MV-4-11 (cell line): ENCODE data around the gene CFAP141.
"Not testable (repeated sequence)": the region's sequence is repeated elsewhere in the genome, so short reads cannot be mapped to it uniquely, and the experiment has no call there.

Experiments
- DNase-seq: peaks from one replicate; lab custom pipeline; 2025; lab: John Stamatoyannopoulos, UW

The CFAP141 gene

DNA sequence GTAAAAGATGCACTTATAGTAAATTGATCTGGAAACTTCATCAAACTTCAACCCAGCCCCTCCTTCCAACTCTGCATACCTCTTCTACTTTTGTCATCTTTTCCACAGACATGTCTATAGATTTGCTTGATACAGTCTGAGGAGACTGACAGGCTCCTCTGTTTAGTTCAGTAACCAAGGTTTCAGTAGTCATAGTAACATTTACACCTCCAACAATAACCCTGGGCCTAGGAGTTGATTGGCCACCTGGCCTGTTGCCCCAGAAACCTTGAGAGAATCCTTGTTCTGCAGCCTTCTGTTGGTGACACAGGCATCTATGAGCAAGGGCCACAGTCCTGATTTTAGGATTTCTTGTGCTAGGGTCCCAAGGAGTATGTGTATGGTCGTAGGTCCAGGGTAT, at the start of gene CFAP141:
TSS of gene CFAP141 (minus strand) at position 138 of the 400 bp plus-strand sequence. CDS start at position 112, 26 bp downstream.
- no peak for DNase-seq

DNA sequence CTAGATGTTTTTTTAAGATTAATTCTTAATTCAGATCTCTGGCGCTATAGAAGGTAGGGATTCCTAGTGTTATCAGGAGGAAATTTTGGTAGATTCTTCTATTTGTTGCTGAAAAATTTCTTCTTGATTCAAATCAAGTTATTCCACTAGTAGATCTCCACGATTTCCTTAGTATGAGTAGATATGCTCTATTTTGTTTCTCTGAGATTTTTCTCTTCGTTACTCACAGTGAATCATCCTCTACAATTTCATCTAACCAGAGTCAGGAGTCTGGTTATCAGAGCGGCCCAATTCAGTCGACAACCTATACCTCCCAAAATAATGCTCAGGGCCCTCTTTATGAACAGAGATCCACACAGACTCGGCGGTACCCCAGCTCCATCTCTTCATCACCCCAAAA, 47.5 kb upstream of the CFAP141 start:
- no peak for DNase-seq

DNA sequence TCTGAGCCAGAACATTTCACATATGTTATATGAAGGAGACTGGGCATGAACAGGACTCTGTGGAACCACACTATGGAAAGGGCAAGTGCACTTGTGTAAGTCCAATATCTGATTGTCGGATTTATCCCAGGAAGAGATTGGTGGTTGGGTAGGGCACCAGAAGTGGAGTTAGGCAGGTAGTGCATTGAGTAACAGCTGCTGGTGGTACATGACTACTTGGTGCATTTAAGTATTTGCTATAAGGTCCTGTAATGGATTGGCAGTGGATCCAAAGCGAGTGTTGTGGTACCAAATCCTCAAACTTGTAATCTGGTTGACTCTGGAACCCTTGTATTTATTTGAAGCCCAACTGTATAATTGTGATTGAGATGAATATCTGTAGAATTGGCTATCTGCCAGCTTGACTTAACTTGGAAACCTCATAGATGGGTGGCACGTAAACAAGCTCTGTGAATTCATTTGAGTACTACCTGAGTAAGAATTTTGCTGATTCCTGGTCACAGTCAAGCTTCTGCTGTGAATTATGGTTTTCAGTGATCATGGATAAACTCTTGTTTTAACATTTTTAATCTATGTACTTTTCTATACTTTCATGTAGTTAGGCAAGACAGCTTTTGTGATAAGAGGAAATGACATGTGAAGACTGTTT, 35.7 kb upstream of the CFAP141 start:
- DNase-seq, result no peak

GRCh38 chr1:154240294-154240833, 34.2 kb upstream of the CFAP141 start:
- DNase-seq, result no peak

DNA sequence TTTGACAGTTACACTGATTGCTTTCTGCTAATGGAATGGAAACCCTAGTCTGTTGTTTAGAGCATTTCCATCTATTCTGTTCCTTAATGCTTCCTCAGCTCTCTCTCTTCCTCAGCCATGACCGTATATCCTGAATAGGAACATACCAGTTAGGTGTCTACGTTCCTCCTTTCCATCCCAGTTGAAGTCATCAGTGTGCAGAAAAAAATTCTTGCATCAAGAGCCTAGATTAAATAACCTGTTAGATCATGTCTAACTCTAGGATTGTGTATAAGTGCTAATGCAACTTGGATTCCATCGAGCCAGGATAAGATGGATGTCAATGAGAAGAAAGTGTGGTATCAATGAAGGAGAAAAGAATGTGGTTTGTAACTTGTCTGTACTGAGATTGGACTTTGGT, 33.4 kb upstream of the CFAP141 start:
- no peak for DNase-seq

- no peak for DNase-seq
These were observed 31.9 kb upstream of the CFAP141 start for GRCh38 chr1:154237880-154238506.

- DNase-seq, result no peak
These were observed 31.3 kb upstream of the CFAP141 start for GRCh38 chr1:154237435-154237834.

GRCh38 chr1:154236855-154237254, 30.7 kb upstream of the CFAP141 start:
- DNase-seq, result no peak

DNA sequence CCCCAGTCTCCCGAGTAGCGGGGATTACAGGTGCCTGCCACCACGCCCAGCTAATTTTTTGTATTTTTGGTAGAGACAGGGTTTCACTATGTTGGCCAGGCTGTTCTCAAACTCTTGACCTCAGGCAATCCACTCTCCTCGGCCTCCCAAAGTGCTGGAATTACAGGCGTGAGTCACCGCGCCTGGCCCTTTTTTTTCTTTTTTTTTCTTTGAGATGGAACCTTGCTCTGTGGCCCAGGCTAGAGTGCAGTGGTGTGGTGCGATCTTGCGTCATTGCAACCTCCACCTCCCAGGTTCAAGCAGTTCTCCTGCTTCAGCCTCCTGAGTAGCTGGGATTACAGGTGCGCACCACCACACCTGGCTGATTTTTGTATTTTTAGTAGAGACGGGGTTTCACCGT, 27.0 kb upstream of the CFAP141 start:
- not testable (repeated sequence) for DNase-seq

- not testable (repeated sequence) for DNase-seq
These were observed 25.0 kb upstream of the CFAP141 start for GRCh38 chr1:154231112-154231511.

DNA sequence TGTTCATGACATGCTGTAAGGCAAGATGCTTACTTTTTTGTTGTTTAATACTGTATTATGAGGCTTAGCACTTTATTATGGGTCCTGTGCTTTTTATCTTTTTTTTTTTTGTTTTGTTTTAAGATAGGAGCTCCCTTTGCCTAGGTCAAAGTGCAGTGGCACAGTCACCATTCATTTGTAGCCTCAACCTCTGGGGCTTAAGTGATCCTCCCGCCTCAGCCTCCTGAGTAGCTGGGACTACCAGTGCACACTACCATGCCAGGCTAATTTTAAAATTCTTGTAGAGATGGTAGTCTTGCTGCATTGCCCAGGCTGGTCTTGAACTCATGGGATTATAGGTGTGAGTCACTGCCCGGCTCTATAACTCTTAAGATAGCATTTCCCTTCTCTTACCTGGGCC, 19.2 kb upstream of the CFAP141 start:
- DNase-seq, result no peak

DNA sequence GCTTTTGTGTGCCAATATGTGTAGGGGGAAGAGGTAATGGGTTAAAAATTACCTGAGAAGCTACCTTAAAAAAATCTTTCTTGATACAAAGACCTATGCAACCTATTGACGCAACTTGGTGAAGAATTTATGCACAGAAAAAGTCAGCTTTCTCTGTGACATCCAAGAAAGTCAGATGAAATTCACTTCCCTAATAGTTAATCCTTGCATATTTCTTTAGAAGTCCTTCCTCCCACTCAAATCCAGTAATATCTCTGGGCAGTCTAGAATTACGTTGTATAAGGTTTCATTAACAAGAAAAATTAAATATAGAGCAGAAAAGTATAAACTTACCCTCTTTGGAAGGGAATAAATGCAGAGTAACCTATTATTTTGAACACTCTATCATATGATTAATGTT, 17.5 kb upstream of the CFAP141 start:
- DNase-seq, result no peak

- no peak for DNase-seq
These were observed 16.8 kb upstream of the CFAP141 start for GRCh38 chr1:154222918-154223317.

DNA sequence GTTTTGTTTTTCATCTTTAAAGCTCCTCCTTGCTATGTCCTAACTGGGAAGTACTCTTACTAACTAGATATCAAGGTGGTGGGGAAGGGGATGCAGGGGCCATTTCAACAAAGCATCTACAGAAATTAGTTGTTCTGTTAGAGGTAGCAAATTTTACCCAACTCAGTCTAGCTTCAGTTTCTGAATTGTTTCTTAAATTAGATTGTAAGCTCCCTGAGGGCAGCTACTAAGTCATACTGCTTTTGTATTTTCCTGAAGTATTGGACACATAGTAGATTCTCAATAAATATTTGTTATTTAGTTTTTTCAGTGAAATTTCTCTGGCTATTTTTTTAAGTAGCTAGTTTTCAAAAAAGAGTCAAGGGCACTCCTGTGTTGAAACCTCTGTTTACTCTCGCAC, 16.4 kb upstream of the CFAP141 start:
- no peak for DNase-seq

- DNase-seq, result no peak
These were observed 15.3 kb upstream of the CFAP141 start for GRCh38 chr1:154221278-154222001.

DNA sequence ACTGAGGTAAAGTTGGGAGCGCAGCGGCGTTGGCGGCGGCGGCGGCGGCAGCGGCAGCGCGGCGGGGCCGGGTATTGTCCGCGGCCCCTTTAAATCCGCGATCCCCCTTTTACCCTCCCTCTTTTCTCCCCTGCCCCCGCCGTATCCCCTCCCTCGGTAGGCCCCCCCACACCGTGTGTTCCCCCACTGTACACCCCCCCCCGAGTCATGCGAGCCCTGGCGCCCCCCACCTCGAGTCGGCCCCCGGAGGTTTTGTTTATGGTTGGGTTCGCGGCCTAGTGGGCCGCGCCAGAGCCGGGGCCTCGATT, 14.8 kb upstream of the CFAP141 start:
- DNase-seq, result no peak

GRCh38 chr1:154220071-154220969, 14.2 kb upstream of the CFAP141 start, which contains the start of gene UBAP2L:
Gene UBAP2L (plus strand): TSS chr1:154220955. CDS start chr1:154225124, 4,169 bp downstream.
- DNase-seq, result peak; percentile 99

DNA sequence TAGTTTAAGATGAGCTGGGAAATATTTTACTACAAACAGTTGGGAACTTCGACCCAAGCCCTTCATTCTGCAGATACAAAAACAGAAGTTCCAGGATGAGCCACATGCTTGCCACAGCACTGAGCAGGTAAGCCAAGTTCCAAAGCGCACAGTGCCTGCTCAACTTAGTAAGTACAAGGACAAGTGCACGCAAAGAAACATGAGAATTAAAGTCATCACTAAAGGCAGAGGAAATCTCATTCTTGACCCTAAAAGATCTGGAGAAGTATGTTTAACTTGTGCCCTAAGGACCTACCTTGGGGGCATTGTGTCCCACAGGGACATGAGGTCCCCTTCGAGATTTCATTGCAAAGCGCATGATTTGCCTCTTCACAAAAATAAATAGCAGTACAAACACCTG, 13.4 kb upstream of the CFAP141 start:
- DNase-seq, result peak; percentile 35

- DNase-seq, result no peak
These were observed 12.4 kb upstream of the CFAP141 start for GRCh38 chr1:154218545-154218944.

DNA sequence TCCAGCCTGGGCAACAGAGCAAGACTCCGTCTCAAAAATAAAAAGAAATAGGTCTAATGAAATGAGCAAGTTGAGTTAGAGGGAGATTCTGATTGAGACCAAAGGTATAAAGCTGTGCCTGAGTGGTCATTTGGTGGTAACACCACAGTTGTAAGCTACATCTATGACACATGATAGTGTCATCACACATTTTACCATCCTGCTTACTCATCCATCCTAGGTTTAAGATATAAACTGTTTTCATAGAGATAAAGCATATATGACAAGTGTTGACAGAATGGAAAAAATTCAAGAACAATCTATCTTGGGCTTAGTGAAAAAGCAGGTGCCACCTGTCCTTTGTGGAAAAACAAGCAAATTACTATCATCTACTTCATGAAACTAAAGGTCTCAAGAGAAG, 7.1 kb upstream of the CFAP141 start:
- DNase-seq, result no peak

GRCh38 chr1:154212083-154212482, 6.0 kb upstream of the CFAP141 start:
- no peak for DNase-seq
